HG03520 (cell line): ENCODE measurements around the gene POMT1.

Experiments
- ATAC-seq: cut with Tn5 transposase; IDR thresholded peaks from one replicate; pipeline ENCODE4 v1.9.1; 2021; ENCODE audit warnings: mild to moderate bottlenecking, moderate library complexity; ENCODE audit not compliant: unreplicated experiment

Gene POMT1

GRCh38 chr9:131476777-131477345, 25.9 kb upstream of the POMT1 start:
- ATAC-seq: no peak

DNA sequence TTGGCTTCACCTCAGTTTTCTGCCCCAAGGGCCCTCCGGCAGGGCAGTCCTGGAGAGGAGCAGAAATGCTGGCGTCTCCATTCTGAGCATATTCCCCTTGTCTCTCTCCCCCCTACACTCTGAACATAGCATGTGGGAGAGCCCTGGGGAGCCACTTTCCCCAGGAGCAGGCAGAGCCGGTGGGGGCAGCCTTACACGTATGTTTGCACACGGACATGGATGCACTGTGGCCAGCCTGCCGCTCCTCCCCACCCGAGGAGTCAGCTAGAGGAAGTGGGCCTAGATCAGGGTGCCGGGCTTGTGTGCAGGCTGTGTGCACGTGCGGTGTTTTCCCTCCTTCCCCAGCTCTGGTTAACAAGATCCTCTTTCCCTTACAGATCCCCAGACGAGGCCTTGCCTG, 25.4 kb upstream of the POMT1 start:
- ATAC-seq: no peak

DNA sequence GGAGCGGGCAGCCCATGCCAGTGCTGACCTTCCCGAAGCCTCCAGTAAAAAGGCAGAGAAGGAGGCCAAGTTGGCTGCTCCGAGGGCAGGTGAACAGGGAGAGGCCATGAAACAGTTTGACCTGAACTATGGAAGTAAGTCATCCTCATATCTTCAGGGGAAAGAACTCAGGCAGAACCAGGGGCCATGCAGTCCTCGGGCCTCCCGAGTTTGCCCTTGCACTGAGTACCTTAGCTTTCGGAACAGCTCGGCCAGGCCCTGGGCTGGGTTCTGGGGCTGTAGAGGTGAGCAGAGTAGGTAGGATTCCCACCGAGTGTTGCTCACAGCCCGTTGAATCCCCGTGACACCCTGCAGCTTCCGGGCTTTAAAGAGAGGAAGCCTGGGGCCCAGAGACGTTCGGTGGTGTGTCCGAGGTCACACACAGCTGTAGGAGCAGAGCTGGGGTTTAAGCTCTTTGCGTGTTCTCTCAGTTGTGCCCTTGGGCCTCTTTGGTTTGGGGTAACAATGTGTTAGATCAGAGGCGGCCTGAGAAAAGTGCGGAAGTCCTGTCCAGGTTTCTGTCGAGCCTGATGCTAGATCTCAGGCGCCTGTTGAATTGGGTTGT, 24.8 kb upstream of the POMT1 start:
- no peak for ATAC-seq

GRCh38 chr9:131478421-131478868, 24.3 kb upstream of the POMT1 start:
- ATAC-seq: no peak

DNA sequence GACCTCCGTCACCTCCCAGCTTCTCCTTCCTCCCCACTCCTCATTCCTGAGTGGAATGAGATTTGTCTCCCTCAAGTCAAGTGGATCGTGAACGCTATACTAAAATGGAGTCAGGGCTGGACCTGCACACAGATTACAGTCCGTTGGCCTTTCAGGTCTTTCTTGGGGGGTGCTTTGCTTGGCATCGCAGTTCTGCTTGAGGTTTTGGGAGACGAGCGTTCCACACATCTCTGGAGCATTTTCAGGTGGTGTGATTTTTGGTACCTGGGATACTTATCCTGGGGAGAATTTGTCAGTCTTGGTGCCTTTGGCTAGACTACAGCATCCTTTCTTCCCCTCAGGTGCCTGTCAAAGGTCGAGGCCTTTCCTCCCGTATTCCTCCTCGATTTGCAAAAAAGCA, 23.8 kb upstream of the POMT1 start:
- no peak for ATAC-seq

DNA sequence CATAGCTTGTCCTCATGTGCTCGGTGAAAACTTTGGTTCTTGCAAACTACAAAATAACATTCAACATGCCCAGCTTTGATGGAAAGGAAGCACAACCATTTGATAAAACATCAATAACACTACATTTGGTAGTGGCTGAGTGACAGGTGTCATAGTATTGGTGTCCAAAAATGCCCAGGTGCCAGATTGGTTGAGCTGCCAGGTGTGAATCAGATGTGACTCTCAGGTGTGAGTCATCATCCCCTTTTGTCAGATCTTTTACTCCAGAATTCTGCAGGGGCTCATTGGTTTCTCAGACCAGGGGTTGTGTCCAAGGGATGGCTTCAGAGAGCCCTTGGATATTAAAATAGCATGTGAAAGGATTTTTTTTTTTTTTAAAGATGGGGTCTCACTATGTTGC, 22.5 kb upstream of the POMT1 start:
- no peak for ATAC-seq

GRCh38 chr9:131481441-131482342, 21.0 kb upstream of the POMT1 start:
- ATAC-seq: no peak

DNA sequence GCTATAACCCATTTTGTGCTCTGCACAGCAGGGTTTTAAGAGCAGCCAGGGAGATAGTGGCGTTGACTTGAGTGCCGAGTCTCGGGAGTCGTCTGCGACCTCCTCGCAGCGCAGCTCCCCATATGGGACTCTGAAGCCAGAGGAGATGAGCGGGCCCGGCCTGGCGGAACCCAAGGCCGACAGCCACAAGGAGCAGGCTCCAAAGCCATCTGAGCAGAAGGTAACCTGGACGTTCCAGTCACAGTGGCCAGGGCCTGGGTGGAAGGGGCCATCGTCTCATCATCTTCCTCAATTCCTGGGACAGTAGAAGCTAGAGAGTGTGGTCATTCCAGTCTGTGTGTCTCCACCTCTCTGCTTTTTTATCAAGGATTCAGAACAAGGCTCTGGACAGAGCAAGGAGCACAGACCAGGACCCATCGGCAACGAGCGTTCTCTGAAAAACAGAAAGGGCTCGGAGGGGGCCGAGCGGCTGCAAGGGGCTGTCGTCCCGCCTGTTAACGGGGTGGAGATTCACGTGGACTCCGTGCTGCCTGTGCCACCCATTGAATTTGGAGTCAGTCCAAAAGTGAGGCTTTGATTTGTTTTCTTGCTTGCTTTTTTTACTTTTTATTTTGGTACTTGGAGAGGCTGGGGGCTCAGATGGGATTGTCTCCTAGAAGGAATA, 20.2 kb upstream of the POMT1 start:
- ATAC-seq: no peak

DNA sequence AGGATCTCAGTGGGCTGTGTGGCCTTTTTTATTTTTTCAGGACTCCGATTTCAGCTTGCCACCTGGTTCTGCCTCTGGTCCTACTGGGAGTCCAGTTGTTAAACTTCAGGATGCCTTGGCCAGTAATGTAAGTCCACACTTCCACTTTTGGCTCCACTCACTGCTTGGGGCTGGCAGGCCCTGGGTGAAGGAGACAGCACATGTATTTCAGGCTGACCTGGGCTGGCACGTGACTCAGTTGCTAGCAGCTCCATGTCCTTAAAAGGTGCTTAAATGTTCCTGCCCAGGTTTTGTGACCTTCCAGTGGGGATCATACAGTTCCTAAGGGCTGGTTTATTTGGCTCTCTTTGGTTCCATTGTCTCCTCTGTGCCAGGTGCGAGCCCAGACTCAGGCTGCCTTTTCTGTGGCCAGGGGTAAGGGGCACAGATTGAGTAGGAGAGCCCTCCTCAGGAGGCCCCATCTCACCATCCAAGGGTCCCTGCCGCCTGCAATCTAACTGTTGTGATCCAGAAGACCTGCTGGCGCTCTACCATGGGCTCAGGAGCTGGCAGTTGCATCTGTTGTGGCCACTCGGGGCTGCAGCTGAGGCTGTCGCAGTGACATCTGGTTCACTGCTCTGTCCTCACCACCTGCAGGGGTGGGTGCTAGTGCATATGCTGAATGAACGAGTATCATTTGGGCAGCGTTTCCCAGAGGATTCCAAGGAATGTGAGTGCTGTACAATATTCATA, 19.2 kb upstream of the POMT1 start:
- ATAC-seq: no peak

GRCh38 chr9:131484051-131484445, 18.7 kb upstream of the POMT1 start:
- ATAC-seq: no peak

- ATAC-seq: no peak
These were observed 18.0 kb upstream of the POMT1 start for GRCh38 chr9:131484560-131485185.

- no peak for ATAC-seq
These were observed 17.5 kb upstream of the POMT1 start for GRCh38 chr9:131485206-131485605.

DNA sequence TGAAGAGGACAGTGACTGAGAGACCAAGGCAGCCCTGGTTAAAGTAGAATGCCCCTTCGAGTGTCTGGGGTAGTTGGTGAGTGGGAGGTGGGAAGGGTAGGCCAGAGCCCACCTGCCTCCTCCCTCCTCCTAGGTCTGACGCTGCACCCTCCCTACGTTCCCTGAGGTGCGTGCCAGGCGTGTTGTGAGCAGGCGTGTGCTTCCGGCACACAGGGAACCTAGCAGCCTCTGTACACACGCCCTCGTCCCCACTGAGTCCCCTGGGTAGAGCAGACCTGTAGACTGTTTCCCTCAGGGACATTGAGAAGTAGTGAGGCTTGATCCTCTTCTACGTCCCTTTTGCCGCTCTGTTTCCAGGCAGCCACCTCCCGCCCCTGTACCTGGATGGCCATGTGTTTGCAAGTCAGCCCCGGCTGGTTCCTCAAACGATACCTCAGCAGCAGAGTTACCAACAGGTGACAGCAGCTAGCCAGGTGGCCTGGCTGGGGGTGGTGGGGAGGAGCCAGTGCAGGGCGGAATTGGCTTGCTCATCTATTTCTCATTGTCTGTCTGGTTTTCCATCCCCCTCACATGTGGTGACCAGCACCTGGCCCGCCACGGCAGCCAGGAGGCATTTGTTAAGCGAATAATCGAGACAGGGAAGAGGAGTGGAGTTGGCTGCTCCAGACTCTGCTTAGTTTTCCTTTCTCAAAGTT, 16.8 kb upstream of the POMT1 start:
- ATAC-seq: no peak

DNA sequence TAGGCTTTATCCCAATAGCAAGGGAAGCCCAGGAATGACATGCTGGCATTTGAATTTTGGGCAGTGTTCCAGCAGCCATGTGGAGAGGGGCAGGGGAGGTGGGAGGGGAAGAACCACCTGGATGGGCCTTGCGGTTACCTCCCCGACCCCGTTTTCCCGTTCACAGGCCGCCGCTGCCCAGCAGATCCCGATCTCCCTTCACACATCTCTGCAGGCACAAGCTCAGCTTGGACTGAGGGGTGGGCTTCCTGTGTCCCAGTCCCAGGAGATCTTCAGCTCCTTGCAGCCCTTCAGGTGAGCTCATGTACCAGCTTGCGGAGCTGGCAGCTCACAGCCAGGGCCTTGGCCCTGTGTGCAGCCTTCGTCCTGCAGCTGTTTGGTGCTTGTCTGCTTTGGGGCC, 15.7 kb upstream of the POMT1 start:
- no peak for ATAC-seq

DNA sequence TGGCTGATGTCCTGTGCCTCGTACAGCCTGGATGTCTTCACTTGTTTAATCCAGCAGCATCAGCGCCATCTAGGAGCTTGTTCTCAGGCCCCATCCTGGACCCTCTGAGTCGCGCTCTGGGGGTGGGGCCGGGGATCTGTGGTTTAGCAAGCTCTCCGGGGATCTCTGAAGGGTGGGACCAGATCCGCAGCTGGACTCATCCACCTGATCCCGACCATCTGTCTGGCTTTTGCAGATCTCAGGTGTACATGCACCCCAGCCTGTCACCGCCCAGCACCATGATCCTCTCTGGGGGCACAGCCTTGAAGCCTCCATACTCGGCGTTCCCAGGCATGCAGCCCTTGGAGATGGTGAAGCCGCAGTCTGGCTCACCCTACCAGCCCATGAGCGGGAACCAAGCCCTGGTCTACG, 15.1 kb upstream of the POMT1 start:
- no peak for ATAC-seq

- ATAC-seq: no peak
These were observed 12.2 kb upstream of the POMT1 start for GRCh38 chr9:131490514-131490913.

DNA sequence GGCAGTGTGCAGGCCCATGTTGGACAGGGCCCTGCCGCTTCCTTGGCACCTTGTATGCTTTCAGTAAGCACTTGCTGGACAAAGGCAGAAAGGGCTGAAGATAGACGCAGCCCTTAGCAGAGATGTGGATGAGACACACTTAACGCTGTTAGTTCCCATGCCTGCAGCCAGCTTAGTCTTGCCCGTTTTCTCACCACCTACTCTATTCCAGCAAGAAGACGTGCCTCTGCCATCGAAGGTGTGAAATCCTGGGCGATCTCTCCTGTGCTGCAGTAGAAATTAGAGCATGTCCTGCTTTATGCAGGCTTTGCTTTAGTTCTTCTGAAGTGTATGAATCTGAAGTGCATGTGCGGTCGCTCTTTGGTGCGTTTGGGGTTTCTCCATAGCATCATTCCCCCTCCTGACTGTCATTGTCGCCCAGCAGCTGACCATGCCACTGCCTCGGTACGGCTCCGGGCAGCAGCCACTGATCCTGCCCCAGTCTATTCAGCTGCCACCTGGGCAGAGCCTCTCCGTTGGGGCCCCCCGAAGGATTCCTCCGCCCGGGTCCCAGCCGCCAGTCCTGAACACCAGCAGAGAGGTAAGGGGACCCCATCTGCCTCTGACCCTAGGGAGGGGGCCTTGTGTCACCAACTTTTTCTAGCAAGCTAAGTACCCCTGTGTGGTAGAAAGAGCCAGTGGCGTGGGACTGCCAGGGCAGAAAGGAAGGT, 11.6 kb upstream of the POMT1 start:
- no peak for ATAC-seq

DNA sequence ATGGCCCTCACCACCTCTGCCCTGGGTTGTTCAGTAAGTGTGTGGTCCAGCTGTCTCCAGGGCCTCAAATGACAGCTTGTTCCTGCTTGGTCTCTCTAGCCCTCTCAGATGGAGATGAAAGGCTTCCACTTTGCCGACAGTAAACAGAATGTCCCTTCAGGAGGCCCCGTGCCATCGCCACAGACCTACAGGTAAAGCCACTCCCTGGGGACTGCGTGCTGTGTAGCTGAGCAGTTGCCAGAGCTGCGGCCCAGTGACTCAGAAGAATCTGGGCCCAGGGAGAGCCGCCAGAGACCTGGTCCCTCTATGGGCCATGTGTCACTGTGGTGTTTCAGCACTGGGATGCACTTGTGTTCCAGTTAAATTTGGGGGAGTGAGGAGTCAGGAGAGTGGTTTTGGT, 10.6 kb upstream of the POMT1 start:
- ATAC-seq: no peak

DNA sequence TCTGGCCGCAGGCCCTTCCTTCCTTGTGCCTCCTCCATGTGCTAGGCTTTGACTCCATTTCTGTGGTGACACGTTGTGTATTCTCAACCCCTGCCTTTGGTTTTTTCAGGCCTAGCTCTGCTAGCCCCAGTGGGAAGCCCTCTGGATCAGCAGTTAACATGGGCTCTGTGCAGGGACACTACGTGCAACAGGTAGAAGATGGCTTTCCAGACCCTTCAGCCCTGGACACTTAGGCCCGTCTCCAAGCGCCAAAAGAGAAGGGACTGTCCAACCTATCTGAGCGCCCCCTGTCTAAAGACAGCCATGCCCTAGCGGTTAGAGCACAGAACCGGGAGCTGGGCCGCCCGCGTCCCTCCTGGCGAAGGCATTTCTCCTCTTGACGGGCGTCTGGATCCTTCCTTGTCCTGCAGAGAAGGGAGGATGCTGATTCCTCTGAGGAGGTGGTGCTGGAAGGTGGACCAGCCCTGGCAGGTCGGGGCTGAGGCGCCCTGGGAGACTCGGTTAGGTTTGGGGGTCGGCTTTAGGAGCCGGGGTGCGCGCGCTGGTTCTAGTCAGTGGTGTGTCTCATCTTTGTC, 8.3 kb upstream of the POMT1 start:
- no peak for ATAC-seq
